ENCODE results near the gene ZNF507. TPM values are rescaled to one million over a fixed set of nuclear protein-coding genes. Genes with fewer than 3 reads are reported as not detected.
A peak's percentile ranks its signal among the peaks of the same experiment; 100 is the strongest.
"Not testable (repeated sequence)": the region's sequence is repeated elsewhere in the genome, so short reads cannot be mapped to it uniquely, and the experiment has no call there.

The ZNF507 gene
- total RNA-seq, 2 experiments from 2014 or later: 28.6 to 29.3 TPM

DNA sequence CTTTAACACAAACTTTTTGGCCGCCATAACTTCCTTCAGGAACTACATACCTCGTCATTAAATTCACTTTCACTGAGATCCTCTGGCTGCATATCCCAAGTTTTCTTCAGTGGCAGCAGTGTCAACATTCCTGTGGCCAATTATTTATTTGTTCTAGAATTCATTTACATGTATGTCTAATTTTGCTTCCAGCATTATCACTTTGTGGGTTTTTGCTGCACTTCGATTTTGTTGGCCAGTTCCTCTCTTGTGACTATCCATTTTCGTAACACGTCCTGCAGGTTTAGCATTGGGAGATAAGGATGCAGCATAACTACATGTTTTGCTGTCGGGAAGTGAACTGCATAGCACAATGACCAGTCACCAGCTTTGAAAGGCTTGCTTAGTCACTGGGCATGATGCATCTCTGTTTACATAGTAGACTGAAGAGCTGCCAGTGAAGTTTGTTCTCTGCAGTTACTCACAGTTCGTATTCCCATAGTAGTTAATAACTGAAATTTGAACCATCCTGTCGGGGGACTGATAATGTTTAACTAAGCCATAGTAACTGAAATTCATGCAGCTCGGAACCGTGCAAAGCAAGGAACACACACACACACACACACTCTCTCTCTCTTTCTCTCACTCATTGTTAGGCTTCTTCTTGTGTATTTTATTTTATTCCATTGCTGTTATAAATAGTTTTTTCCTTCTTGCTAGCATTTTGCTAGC is 28.3 kb downstream of the ZNF507 start:
- no peak for DNase-seq
- Mint-ChIP-seq H3K9me3 (no peaks in the 10 kb centered on the region), H3K27ac (no peak overlapping the region), H3K36me3 (peaks cover 51% of the 10 kb centered on the region), H3K27me3 (no peaks in the 10 kb centered on the region), H3K4me3 (no peak overlapping the region), H3K4me1 (peaks cover 8% of the 10 kb centered on the region)

DNA sequence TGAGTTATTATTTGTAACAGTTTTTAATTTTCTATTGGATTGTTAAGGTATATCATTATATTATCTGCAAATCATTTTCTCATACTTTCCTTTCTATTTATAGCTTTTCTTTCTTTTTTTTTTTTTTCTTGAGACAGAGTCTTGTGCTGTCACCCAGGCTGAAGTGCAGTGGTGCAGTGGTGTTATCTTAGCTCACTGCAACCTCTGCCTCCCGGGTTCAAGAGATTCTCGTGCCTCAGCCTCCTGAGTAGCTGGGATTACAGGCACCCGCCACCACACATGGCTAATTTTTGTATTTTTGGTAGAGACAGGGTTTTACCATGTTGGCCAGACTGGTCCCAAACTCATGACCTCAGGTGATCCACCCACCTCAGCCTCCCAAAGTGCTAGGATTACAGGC is 29.0 kb downstream of the ZNF507 start:
- not testable (repeated sequence) for DNase-seq, H3K4me1 Mint-ChIP-seq

DNA sequence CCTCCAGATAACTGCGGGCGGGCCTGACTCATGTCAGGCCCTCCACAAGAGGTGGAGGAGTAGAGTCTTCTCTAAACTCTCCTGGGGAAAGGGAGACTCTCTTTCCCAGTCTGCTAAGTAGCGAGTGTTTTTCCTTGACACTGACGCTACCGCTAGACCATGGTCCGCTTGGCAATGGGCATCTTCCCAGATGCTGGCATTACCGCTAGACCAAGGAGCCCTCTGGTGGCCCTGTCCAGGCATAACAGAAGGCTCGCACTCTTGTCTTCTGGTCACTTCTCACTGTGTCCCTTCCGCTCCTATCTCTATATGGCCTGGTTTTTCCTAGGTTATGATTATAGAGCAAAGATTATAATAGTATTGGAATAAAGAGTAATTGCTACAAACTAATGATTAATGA is 31.7 kb downstream of the ZNF507 start:
- H3K4me3 Mint-ChIP-seq: not testable (repeated sequence)
- peaks cover 34% of the 10 kb centered on the region for H3K36me3 Mint-ChIP-seq

More for the DNA sequence above, 29.0 kb downstream of the ZNF507 start:
- H3K9me3 Mint-ChIP-seq, H3K4me3 Mint-ChIP-seq, H3K27ac Mint-ChIP-seq, H3K27me3 Mint-ChIP-seq: not testable (repeated sequence)
- peaks cover 50% of the 10 kb centered on the region for H3K36me3 Mint-ChIP-seq

DNA sequence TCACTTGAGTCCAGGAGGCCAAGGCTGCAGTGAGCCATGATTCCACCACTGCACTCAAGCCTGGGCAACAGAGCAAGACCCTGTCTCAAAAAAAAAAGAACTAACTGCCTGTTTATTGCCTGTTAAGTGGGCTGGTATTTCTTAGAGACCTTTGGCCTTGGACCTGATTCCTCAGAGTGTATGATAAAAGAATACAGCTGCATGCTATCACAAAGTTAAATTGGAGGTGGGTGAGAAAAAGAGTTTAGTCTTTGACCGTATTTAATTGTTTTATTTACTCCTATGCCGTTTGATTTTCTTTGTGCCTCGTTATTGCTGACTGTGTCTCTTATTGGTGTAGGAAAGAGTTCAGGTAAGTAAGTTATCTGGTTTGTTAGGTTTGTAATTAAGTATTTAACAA is 34.9 kb downstream of the ZNF507 start:
- Mint-ChIP-seq H3K4me1 (peaks cover 10% of the 10 kb centered on the region), H3K27ac (no peak overlapping the region), H3K9me3 (no peaks in the 10 kb centered on the region), H3K36me3 (peaks cover 26% of the 10 kb centered on the region), H3K27me3 (no peaks in the 10 kb centered on the region), H3K4me3 (no peak overlapping the region)
- DNase-seq: no peak

More for the DNA sequence above, 31.7 kb downstream of the ZNF507 start:
- H3K27ac Mint-ChIP-seq, H3K27me3 Mint-ChIP-seq, H3K9me3 Mint-ChIP-seq, DNase-seq, H3K4me1 Mint-ChIP-seq: not testable (repeated sequence)

DNA sequence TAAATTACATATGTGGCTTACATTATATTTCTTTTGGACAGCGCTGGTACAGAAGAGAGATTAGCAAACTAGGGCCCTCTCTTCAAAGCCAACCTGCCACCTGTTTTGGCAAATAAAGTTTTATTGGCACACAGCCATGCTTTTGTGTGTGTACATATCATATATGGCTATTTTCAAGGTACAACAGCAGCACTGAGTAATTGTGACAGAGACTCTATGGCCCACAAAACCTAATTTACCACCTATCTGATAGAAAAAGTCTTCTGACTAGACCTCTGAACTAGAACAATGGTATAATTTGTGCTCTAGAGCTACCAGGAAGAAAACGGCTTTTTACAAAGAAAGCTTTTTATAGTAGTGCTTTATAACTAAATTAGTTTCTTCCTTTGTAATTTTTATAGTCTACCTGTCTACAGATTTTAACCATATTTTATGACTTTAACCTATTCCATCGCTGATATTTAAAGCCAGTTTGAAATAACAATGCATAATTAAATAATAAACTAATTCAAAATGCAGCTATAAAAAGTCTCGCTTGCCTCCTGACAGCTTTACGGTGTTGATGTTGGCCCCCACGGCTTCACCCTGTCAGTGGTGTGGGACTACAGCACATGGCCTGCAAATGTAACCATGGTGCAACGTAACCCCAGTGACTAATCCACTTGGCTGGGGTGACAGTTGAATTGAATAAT is 42.4 kb downstream of the ZNF507 start:
- no peak for DNase-seq
- H3K36me3 Mint-ChIP-seq: peaks cover 8% of the 10 kb centered on the region
- no peaks in the 10 kb centered on the region for H3K27me3 Mint-ChIP-seq
- peaks cover 2% of the 10 kb centered on the region for H3K4me1 Mint-ChIP-seq
- no peak overlapping the region for H3K27ac Mint-ChIP-seq
- no peak overlapping the region for H3K4me3 Mint-ChIP-seq
- no peaks in the 10 kb centered on the region for H3K9me3 Mint-ChIP-seq

DNA sequence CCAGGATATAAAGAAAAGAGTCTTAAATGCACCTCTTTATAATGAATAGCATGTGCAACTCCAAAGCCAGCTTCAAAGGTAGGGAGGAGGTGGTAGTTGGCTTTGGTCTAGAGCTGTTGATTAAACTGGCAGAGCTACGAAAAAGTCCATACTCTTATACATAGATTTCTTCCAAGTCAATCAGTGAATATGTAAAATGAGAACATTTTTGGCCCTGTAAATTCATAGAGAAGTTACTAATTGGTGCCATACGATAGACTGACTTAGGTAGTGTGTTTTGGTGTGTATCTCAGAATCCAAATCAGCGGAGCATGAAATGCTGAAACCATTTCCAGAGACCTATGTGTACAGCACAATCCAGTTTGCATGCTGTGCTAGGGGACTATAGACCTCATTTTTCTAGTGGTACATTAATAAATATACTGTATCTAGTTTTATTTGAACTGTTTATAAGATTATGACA is 43.0 kb downstream of the ZNF507 start:
- DNase-seq: no peak
- H3K27me3 Mint-ChIP-seq: no peaks in the 10 kb centered on the region
- no peaks in the 10 kb centered on the region for H3K4me1 Mint-ChIP-seq
- H3K36me3 Mint-ChIP-seq: peaks cover 6% of the 10 kb centered on the region
- no peaks in the 10 kb centered on the region for H3K9me3 Mint-ChIP-seq
- no peak overlapping the region for H3K4me3 Mint-ChIP-seq
- H3K27ac Mint-ChIP-seq: no peak overlapping the region

DNA sequence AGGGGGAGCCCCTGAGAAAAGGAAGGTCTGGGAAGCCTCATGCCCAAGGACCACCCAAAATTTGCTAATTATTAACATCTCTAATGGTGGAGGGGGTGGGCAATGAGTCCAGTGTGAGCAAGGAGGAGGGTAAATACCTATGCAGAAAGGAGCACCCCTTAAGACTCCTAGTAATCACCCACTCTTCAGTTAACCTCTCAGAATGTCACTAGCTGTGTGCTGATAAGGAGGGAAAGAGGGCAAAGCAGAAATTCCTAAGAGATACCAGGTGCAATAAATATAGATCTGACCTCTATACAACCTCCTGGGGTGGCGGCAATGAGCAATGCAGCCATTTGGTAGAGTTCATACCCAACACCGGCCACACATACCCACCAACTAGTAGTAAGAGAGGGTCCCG is 47.5 kb downstream of the ZNF507 start:
- Mint-ChIP-seq H3K36me3 (peaks cover 13% of the 10 kb centered on the region), H3K4me3 (no peak overlapping the region)

DNA sequence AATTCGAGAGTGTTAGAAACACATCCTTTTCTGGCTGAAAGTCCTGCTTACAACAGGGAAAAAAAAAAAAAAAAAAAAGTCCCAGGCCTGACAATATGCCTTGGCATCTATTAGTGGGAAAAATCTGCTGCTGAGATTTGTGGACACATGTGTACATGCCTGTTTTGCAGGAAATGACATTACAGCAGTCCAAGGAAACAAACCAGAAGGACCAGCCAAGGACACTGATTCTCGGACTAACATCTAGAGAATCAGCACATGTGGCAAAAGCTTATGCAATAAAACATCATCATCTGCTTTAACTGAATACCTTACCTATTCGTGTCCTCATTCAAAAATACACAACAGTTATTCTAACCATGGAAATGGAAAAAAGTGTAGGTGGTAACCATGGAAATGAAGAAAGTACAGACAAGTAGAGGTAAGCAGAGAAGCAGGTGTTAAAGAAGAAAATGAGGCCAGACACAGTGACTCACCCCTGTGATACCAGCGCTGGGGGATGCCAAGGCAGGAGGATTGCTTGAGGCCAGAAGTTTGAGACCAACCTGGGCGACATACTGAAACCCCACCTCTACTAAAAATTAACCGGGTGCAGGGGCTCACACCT is 50.7 kb downstream of the ZNF507 start:
- Mint-ChIP-seq H3K27me3 (no peaks in the 10 kb centered on the region), H3K9me3 (no peaks in the 10 kb centered on the region), H3K4me3 (no peak overlapping the region), H3K27ac (peak overlapping the region; percentile 83), H3K4me1 (peaks cover 15% of the 10 kb centered on the region), H3K36me3 (peaks cover 13% of the 10 kb centered on the region)
- DNase-seq: peak; percentile 50

More for the DNA sequence above, 47.5 kb downstream of the ZNF507 start:
- Mint-ChIP-seq H3K4me1 (peaks cover 15% of the 10 kb centered on the region), H3K27me3 (no peaks in the 10 kb centered on the region), H3K27ac (no peak overlapping the region), H3K9me3 (no peaks in the 10 kb centered on the region)
- DNase-seq: no peak

DNA sequence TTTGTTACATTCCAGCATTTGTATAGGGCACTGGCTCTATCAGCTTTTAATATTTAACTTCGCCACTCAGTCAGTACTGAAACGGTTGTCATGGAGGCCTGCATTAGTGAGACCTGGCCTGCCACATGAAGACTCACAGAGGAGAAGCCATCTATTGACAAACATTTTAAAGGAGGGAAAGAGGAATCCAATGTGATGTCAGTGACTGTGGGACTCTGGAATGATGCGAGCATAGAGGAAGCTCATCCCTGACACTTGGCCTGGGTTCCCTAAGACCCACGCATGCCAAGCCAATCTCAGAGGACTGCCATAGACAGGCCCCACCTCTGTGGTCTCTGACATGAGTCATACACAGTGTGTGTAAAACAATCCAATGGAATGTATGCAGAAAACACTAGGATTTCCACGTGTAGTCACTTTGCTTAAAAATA is 52.3 kb downstream of the ZNF507 start:
- H3K4me1 Mint-ChIP-seq: peaks cover 17% of the 10 kb centered on the region
- peaks cover 13% of the 10 kb centered on the region for H3K36me3 Mint-ChIP-seq
- H3K27ac Mint-ChIP-seq: no peak overlapping the region
- H3K27me3 Mint-ChIP-seq: no peaks in the 10 kb centered on the region
- H3K4me3 Mint-ChIP-seq: no peak overlapping the region
- DNase-seq: no peak
- H3K9me3 Mint-ChIP-seq: no peaks in the 10 kb centered on the region

DNA sequence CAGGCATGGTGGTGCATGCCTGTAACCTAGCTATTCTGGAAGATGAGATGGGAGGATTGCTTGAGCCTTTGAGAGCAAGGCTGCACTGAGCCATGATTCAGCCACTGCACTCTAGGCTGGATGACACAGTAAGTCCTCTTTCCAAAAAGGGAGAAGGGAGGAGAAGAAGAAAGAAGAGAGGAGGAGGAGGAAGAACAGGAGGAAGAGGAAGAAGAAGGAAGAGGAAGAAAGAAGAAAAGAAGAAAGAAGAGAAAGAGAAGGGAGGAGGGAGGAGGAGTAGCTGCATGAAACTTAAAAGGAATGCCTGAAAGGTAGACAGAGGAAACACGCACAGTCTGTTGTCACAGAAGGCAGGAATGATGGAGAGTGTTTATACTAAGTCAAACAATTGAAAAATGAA is 56.6 kb downstream of the ZNF507 start:
- Mint-ChIP-seq H3K9me3 (no peaks in the 10 kb centered on the region), H3K4me3 (no peak overlapping the region), H3K4me1 (peaks cover 16% of the 10 kb centered on the region), H3K27me3 (no peaks in the 10 kb centered on the region), H3K27ac (no peak overlapping the region), H3K36me3 (peaks cover 3% of the 10 kb centered on the region)
- DNase-seq: no peak

DNA sequence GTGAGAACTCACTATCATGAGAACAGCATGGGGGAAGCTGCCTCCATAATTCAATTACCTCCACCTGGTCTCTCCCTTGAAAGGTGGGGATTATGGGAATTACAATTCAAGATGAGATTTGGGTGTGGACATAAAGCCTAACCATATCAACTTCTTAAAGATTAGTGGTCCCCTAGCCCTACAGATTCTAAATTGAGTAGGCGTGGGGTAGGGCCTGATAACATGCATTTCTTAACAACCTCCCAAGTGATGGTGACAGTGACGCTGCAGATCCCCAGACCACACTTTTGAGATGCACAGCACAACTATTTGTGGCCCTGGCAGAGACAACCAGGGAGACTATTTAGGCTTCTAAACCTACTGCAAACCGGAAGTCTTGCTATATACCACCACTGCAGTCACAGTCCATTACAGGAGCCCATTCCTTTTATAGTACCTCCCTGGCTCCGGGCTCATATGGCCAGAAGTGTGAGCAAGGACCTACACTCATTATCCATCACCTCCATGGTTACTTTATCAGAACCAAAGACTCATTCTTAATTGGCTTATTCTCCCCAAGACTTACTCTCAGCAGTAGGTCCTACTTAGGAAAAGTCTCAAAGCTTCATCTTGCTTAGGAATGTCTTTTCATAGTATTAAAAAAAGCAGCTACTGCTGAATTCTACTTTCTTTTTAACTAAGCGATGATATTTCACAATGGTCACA is 58.0 kb downstream of the ZNF507 start:
- Mint-ChIP-seq H3K27me3 (no peaks in the 10 kb centered on the region), H3K27ac (no peak overlapping the region), H3K4me1 (peaks cover 24% of the 10 kb centered on the region), H3K36me3 (peaks cover 3% of the 10 kb centered on the region), H3K4me3 (peak overlapping the region; percentile 86), H3K9me3 (no peaks in the 10 kb centered on the region)
- no peak for DNase-seq

DNA sequence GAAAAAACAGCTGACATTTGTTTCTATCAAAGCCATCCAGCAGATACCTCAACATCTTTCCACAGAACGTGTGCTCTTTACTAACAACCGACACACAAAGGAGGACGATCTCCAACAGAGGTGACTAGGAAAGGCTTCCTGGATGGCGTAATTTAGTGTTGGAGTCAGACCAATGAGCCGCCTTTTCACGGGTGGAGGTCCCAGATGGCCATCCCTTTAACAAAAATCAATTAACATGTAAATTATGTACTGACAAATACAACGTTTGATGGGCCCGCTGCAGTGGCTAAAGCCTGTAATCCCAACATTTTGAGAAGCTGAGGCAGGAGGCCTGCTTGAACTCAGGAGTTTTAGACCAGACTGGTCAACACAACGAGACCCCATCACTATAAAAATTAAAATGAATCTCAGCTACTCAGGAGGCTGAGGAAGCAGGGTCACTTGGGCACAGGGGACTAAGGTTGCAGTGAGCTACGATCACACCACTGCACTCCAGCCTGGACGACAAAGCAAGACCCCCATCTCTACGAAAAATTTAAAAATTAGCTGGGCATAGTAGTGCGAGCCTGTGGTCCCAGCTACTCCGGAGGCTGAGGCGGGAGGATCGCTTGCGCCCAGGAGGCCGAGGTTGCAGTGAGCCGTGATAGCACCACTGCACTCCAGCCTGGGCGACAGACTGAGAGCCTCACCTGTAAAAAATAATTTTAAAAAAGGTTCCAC is 59.0 kb downstream of the ZNF507 start:
- Mint-ChIP-seq H3K9me3 (no peaks in the 10 kb centered on the region), H3K27me3 (no peaks in the 10 kb centered on the region), H3K27ac (peak overlapping the region; percentile 90), H3K36me3 (peaks cover 9% of the 10 kb centered on the region), H3K4me1 (peaks cover 24% of the 10 kb centered on the region), H3K4me3 (peak overlapping the region; percentile 86)
- DNase-seq: no peak

DNA sequence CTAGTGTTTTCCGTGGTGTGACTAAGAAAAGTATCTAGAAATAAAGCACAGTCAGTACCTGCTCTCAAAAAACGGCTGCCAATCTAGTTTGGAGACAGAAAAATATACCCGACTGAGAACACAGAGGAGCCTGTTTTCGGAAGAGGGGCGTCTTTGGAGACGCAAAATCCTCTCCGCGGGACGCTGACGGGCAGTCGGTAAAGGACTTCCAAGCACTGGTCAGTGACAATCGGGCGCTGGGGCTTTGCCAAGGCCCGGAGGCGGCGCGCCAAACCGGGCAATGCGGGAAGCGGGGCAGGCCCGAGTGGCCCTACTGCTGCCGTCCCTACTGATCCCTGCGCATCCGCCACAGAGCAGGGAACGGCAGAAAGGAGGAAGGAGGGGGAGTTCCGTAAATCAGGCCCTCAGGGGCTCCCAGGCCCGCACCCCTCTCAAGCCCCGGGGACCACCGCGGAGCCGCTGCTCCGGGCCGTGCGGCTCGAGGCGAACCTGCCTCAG is 59.6 kb downstream of the ZNF507 start:
- peak; percentile 26 for DNase-seq
- Mint-ChIP-seq H3K36me3 (peaks cover 11% of the 10 kb centered on the region), H3K27ac (peak overlapping the region; percentile 90), H3K4me1 (peaks cover 24% of the 10 kb centered on the region), H3K4me3 (peak overlapping the region; percentile 86), H3K27me3 (no peaks in the 10 kb centered on the region), H3K9me3 (no peaks in the 10 kb centered on the region)

DNA sequence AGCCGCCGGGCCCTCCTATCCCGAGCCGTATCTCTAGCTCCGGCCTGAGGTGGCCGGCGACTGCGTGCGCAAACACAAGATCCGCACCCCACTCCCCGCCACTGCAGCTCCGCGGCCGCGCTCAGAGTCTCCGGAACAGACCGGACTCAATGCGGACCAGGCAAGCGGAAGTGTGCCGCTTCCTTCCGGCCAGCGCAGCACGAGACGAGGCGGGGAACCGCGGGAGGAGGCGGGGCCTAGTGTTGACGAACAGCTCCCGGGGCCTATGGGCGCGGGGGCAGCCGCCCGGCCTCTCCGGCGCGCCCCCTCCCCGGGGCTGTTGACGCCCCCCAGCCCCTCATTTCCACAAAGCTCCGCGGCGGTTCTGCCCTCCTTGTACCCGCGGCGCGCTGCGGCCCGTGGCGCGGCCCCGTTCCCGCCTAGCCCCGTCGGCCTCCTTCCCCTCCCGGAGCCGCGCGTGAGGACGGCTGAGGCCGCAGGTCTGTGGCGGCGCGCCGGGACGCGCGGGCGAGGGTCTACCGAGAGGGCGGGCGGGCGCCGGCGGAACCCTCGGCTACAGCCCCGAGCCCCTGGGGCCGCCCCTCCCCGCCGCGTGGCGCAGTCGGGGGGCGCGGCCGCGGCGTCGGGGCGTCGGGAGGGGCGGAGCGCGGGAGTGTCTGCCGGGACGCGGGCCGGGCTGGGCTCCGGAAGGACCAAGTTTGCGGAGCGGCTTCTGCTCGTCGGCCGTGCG is 60.2 kb downstream of the ZNF507 start, which contains the start of gene DPY19L3:
TSS of gene DPY19L3 (plus strand) at position 340 of the 730 bp plus-strand sequence. CDS start 2,484 bp downstream, outside the sequence.
- Mint-ChIP-seq H3K27me3 (no peaks in the 10 kb centered on the region), H3K4me1 (peaks cover 24% of the 10 kb centered on the region), H3K9me3 (no peaks in the 10 kb centered on the region), H3K4me3 (peak within 1 kb of the TSS; percentile 86), H3K27ac (peak within 1 kb of the TSS; percentile 90), H3K36me3 (peaks cover 11% of the 10 kb centered on the region)
- DNase-seq: peak; percentile 94
